ENCODE data around the gene CD244.

DNA sequence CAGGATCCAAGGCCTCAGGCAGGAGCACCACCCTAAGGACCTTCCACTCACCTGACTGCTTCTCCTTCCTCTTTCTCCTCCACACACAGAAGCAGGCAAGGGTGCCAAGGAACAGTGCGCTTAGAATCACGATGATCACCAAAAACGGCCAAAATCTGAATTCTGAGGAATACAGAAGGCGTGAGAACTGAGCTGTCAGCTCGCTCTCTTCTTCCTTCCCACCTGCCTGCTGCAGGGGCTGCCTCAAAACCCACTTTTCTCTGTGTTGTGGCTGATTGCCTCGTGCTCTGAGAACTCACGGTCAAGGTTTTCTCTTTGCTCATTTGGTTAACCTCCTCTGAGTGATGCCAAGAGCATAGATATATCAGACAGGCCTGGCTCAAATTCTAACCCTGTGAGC is 23.8 kb downstream of the CD244 start:
- TF ChIP-seq POLR2AphosphoS5 (IDR thresholded peaks at IDR 0.05) (no peak), EZH2 (IDR thresholded peaks at IDR 0.05; ENCODE audit: borderline replicate concordance, insufficient read depth, low read length, poor library complexity, severe bottlenecking) (no peak)

All from neural cell (in vitro differentiated cells).